SK-N-SH treated with all-trans-retinoic acid at 6 μM for 48 hours (cell line): ENCODE measurements around the gene PARP6.

Experiments used
- ATAC-seq: fragments of 200-7000 bp; cut with Tn5 transposase; 3 replicates; pipeline ENCODE4 v1.9.1; 2020; ENCODE audit warnings: mild to moderate bottlenecking, moderate library complexity
- ARNTL ChIP-seq: fragments of 450-650 bp; formaldehyde crosslinking; IDR thresholded peaks from 2 replicates; pipeline ENCODE4 v1.5.0; 2020; ENCODE audit warnings: low read depth, mild to moderate bottlenecking, moderate library complexity, borderline replicate concordance
- BACH2 ChIP-seq: fragments of 250-450 bp; sonication (Bioruptor Pico); IDR thresholded peaks from 2 replicates; pipeline ENCODE4 v1.9.0; 2021; ENCODE audit warnings: mild to moderate bottlenecking, borderline replicate concordance
- CREB5 ChIP-seq: fragments of 250-450 bp; sonication (Bioruptor Pico); IDR thresholded peaks from 2 replicates; pipeline ENCODE4 v1.5.1; 2020; ENCODE audit warnings: low read depth, mild to moderate bottlenecking, moderate library complexity
- CSDC2 ChIP-seq: fragments of 250-450 bp; sonication (Bioruptor Pico); IDR thresholded peaks from 2 replicates; pipeline ENCODE4 v1.5.0; 2020; ENCODE audit warnings: mild to moderate bottlenecking, moderate library complexity
- CSRNP3 ChIP-seq: fragments of 250-450 bp; sonication (Bioruptor Pico); IDR thresholded peaks from 2 replicates; pipeline ENCODE4 v1.5.1; 2021; ENCODE audit warnings: mild to moderate bottlenecking, moderate library complexity
- ESRRG ChIP-seq: fragments of 250-450 bp; sonication (Bioruptor Pico); IDR thresholded peaks from 2 replicates; pipeline ENCODE4 v1.6.1; 2021; ENCODE audit warnings: mild to moderate bottlenecking
- GLIS3 ChIP-seq: fragments of 250-450 bp; sonication (Bioruptor Pico); IDR thresholded peaks from 2 replicates; pipeline ENCODE4 v1.5.0; 2020; ENCODE audit warnings: mild to moderate bottlenecking, moderate library complexity
- ISL1 ChIP-seq: fragments of 250-450 bp; sonication (Bioruptor Pico); IDR thresholded peaks from 2 replicates; pipeline ENCODE4 v2.1.2; 2022; ENCODE audit warnings: mild to moderate bottlenecking, moderate library complexity
- OSR1 ChIP-seq: fragments of 250-450 bp; sonication (Bioruptor Pico); IDR thresholded peaks from 2 replicates; pipeline ENCODE4 v1.8.0; 2022; ENCODE audit warnings: moderate library complexity, mild to moderate bottlenecking, inconsistent platforms
- PATZ1 ChIP-seq: fragments of 250-450 bp; sonication (Bioruptor Pico); IDR thresholded peaks from 2 replicates; pipeline ENCODE4 v1.8.0; 2020; ENCODE audit warnings: mild to moderate bottlenecking, moderate library complexity, borderline replicate concordance
- POU6F1 ChIP-seq: fragments of 250-450 bp; sonication (Bioruptor Pico); IDR thresholded peaks from 2 replicates; pipeline ENCODE4 v1.8.0; 2021; ENCODE audit warnings: low read depth, mild to moderate bottlenecking, moderate library complexity, borderline replicate concordance
- PPARA ChIP-seq: fragments of 250-450 bp; sonication (Bioruptor Pico); IDR thresholded peaks from 2 replicates; pipeline ENCODE4 v1.5.0; 2020; ENCODE audit warnings: mild to moderate bottlenecking, borderline replicate concordance
- RARB ChIP-seq: fragments of 250-450 bp; sonication (Bioruptor Pico); IDR thresholded peaks from 2 replicates; pipeline ENCODE4 v1.8.0; 2021; ENCODE audit warnings: mild to moderate bottlenecking, moderate library complexity
- SNAI2 ChIP-seq: fragments of 250-450 bp; sonication (Bioruptor Pico); IDR thresholded peaks from 2 replicates; pipeline ENCODE4 v1.5.0; 2020; ENCODE audit warnings: mild to moderate bottlenecking, moderate library complexity
- TCF4 ChIP-seq: fragments of 250-450 bp; sonication (Bioruptor Pico); IDR thresholded peaks from 2 replicates; pipeline ENCODE4 v1.8.0; 2021; ENCODE audit warnings: mild to moderate bottlenecking, moderate library complexity, borderline replicate concordance
- TOX ChIP-seq: fragments of 250-450 bp; sonication (Bioruptor Pico); IDR thresholded peaks from 2 replicates; pipeline ENCODE4 v1.8.0; 2021; ENCODE audit warnings: mild to moderate bottlenecking, moderate library complexity, borderline replicate concordance
- TSHZ2 ChIP-seq: fragments of 250-450 bp; sonication (Bioruptor Pico); IDR thresholded peaks from 2 replicates; pipeline ENCODE4 v1.5.0; 2020; ENCODE audit warnings: mild to moderate bottlenecking, moderate library complexity
- ZC3H10 ChIP-seq: fragments of 250-450 bp; sonication (Bioruptor Pico); IDR thresholded peaks from 2 replicates; pipeline ENCODE4 v1.5.1; 2021; ENCODE audit warnings: mild to moderate bottlenecking, moderate library complexity
- ZFP3 ChIP-seq: fragments of 250-450 bp; sonication (Bioruptor Pico); IDR thresholded peaks from 2 replicates; pipeline ENCODE4 v1.5.0; 2020; ENCODE audit warnings: mild to moderate bottlenecking, moderate library complexity
- ZFP30 ChIP-seq: fragments of 450-650 bp; formaldehyde crosslinking; IDR thresholded peaks from 2 replicates; pipeline ENCODE4 v1.5.0; 2022; ENCODE audit warnings: mild to moderate bottlenecking, moderate library complexity
- ZNF565 ChIP-seq: fragments of 450-650 bp; formaldehyde crosslinking; conservative IDR thresholded peaks from 2 replicates; pipeline ENCODE4 v1.5.0; 2020; ENCODE audit warnings: low read depth, mild to moderate bottlenecking, moderate library complexity
- ZNF70 ChIP-seq: fragments of 450-650 bp; formaldehyde crosslinking; IDR thresholded peaks from 2 replicates; pipeline ENCODE4 v1.5.0; 2020; ENCODE audit warnings: mild to moderate bottlenecking, moderate library complexity
- ZNF8 ChIP-seq: fragments of 450-650 bp; formaldehyde crosslinking; IDR thresholded peaks from 2 replicates; pipeline ENCODE4 v1.5.0; 2020; ENCODE audit warnings: mild to moderate bottlenecking, moderate library complexity

The PARP6 gene

GRCh38 chr15:72196409-72197040, 75.8 kb downstream of the PARP6 start:
- peak; percentile 33 for ATAC-seq
- TF ChIP-seq PPARA (no peak), CREB5 (no peak), ZC3H10 (no peak), ZFP3 (CRISPR knock-in tag) (no peak), GLIS3 (no peak), OSR1 (CRISPR knock-in tag) (no peak), ESRRG (CRISPR knock-in tag) (no peak), CSDC2 (CRISPR knock-in tag) (no peak), BACH2 (no peak), TSHZ2 (CRISPR knock-in tag) (no peak), TCF4 (no peak), RARB (CRISPR knock-in tag) (no peak), PATZ1 (CRISPR knock-in tag) (no peak), POU6F1 (no peak), ARNTL (CRISPR knock-in tag) (no peak), ISL1 (CRISPR knock-in tag) (no peak), ZFP30 (CRISPR knock-in tag) (no peak), ZNF8 (CRISPR knock-in tag) (no peak), TOX (no peak)

- TF ChIP-seq TOX (no peak), ESRRG (CRISPR knock-in tag) (no peak), ZNF565 (no peak)
- TF ChIP-seq, all 23 proteins: peak for 0
- no peak for ATAC-seq
Measured at GRCh38 chr15:72195101-72195511, 77.2 kb downstream of the PARP6 start.

GRCh38 chr15:72193836-72194396, 78.4 kb downstream of the PARP6 start:
- TF ChIP-seq ZNF70 (CRISPR knock-in tag) (no peak), ZFP30 (CRISPR knock-in tag) (no peak), SNAI2 (CRISPR knock-in tag) (no peak), CREB5 (no peak), CSRNP3 (CRISPR knock-in tag) (no peak), PATZ1 (CRISPR knock-in tag) (no peak), BACH2 (no peak), RARB (CRISPR knock-in tag) (no peak), ARNTL (CRISPR knock-in tag) (no peak), ESRRG (CRISPR knock-in tag) (no peak), ZFP3 (CRISPR knock-in tag) (no peak), OSR1 (CRISPR knock-in tag) (no peak), GLIS3 (no peak), ZC3H10 (no peak), ZNF8 (CRISPR knock-in tag) (no peak), TOX (no peak)

More at GRCh38 chr15:72193836-72194396, 78.4 kb downstream of the PARP6 start:
- no peak for ATAC-seq
